Transverse colon (tissue), 4 donors: ENCODE measurements around the gene ELP4. TPM values are rescaled to one million over a fixed set of nuclear protein-coding genes. Genes with fewer than 3 reads are reported as not detected.

Source experiments
- DNase-seq: peaks from one replicate; pipeline ENCODE4 v3.0.0-alpha.2; 2019
- H3K27ac ChIP-seq, 4 donors: fragments of 200-600 bp; sonication (generic); 2 replicates each; pipeline ENCODE4 v1.5.1; 2016 to 2018; ENCODE audit warnings: inconsistent platforms in 4 of 4
- H3K27me3 ChIP-seq: fragments of 200-600 bp; sonication (generic); 2 replicates; pipeline ENCODE4 v1.5.1; 2017; ENCODE audit warnings: inconsistent platforms
- H3K36me3 ChIP-seq, 4 donors: fragments of 200-600 bp; sonication (generic); 2 replicates each; pipeline ENCODE4 v1.5.1; 2017 to 2019; ENCODE audit warnings: inconsistent platforms in 4 of 4
- H3K4me1 ChIP-seq, 4 donors: fragments of 200-600 bp; sonication (generic); 2 replicates each; pipeline ENCODE4 v1.5.1; 2017 to 2020; ENCODE audit warnings: inconsistent platforms in 4 of 4
- H3K4me3 ChIP-seq, 4 donors: fragments of 200-600 bp; sonication (generic); 1 replicate in 1 of 4; 2 replicates in 3 of 4; pipeline versions ENCODE4 v1.5.1 to v1.6.1; 2017 to 2019; ENCODE audit warnings: inconsistent platforms in 4 of 4
- H3K9me3 ChIP-seq, 2 donors: fragments of 200-600 bp; sonication (generic); 2 replicates each; pipeline ENCODE4 v1.5.1; 2017 to 2019; ENCODE audit warnings: inconsistent platforms in 2 of 2
- EP300 ChIP-seq: sonication (generic); formaldehyde crosslinking; IDR thresholded peaks from one replicate; pipeline ENCODE4 v1.6.1; 2017; ENCODE audit warnings: antibody characterized with exemption, low read depth
- POLR2A ChIP-seq: fragments of 450-650 bp; IDR thresholded peaks from one replicate; pipeline ENCODE4 v1.6.1; 2016; ENCODE audit warnings: antibody characterized with exemption, mild to moderate bottlenecking, moderate library complexity
- POLR2AphosphoS5 ChIP-seq, 3 donors: sonication (generic); formaldehyde crosslinking; IDR thresholded peaks; one replicate each; pipeline ENCODE4 v1.6.1; 2016; ENCODE audit warnings: antibody characterized with exemption in 3 of 3
- WGBS, 2 donors: methylation state at CpG; one replicate each; pipeline ENCODE4 v1.1.5; 2018; ENCODE audit warnings: low coverage in 1 of 2; 5-methylcytosine and 5-hydroxymethylcytosine counted together
- in situ Hi-C, 4 donors: fragments of 200-750 bp; cut with MboI; loops; one replicate each; pipeline versions ENCODE4 v1.15.0 to v1.15.1; 2017; ENCODE audit warnings: low sequenced_read_pairs in 3 of 4, low pct_ligation_motif_present in 1 of 4, low pct_unique_long_range_greater_than_20kb in 1 of 4
- intact Hi-C: fragments of 100-400 bp; cut with DNase I; formaldehyde crosslinking; loops from one replicate; pipeline ENCODE4 v1.15.1; 2023; ENCODE audit warnings: low total_unique reads
- total RNA-seq, 4 donors: library from RNA; depleted of rRNA; stranded (reverse); fragments of >200 nt; gene quantifications; one replicate each; pipeline ENCODE4 v1.1.0, GENCODE V29; 2016
- TF ChIP-seq, protein P1 (sequence below), 5 experiments: fragments of 200-600 bp in 3 of 5; fragments of 450-650 bp in 2 of 5; sonication (generic) in 3 of 5; IDR thresholded peaks; 1 replicate in 2 of 5; 2 replicates in 3 of 5; pipeline ENCODE4 v1.5.1; 2016 to 2017; ENCODE audit warnings: antibody characterized with exemption in 5 of 5, inconsistent platforms in 3 of 5, mild to moderate bottlenecking in 2 of 5, moderate library complexity in 1 of 5

ELP4 gene
- total RNA-seq, 4 donors from 2014 or later: 14.2 to 46.4 (median 23.6) TPM

GRCh38 chr11:31827455-31828206, 318.1 kb downstream of the ELP4 start:
- Histone ChIP-seq H3K4me1 (peaks cover 0 to 11% (median 4%) of the 10 kb centered on the region in 4 donors), H3K27ac (no peak overlapping the region), H3K36me3 (no peaks in the 10 kb centered on the region), H3K27me3 (peaks cover 99% of the 10 kb centered on the region), H3K9me3 (no peaks in the 10 kb centered on the region), H3K4me3 (no peak overlapping the region)
- intact Hi-C loops: loop anchor here (5.0 kb wide), 1 partner anchor 1050 kb away; no protein-coding TSS in a partner anchor
- 7% methylated on average over 16 to 18 of the region's 18 CpGs for WGBS, 2 donors
- no peak for TF ChIP-seq POLR2A
- no peak for TF ChIP-seq EP300
- TF ChIP-seq POLR2AphosphoS5 (IDR thresholded peaks at IDR 0.05): no peak
- TF ChIP-seq, protein P1, sequence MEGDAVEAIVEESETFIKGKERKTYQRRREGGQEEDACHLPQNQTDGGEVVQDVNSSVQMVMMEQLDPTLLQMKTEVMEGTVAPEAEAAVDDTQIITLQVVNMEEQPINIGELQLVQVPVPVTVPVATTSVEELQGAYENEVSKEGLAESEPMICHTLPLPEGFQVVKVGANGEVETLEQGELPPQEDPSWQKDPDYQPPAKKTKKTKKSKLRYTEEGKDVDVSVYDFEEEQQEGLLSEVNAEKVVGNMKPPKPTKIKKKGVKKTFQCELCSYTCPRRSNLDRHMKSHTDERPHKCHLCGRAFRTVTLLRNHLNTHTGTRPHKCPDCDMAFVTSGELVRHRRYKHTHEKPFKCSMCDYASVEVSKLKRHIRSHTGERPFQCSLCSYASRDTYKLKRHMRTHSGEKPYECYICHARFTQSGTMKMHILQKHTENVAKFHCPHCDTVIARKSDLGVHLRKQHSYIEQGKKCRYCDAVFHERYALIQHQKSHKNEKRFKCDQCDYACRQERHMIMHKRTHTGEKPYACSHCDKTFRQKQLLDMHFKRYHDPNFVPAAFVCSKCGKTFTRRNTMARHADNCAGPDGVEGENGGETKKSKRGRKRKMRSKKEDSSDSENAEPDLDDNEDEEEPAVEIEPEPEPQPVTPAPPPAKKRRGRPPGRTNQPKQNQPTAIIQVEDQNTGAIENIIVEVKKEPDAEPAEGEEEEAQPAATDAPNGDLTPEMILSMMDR (IDR thresholded peaks at IDR 0.05): no peak
- in situ Hi-C loops: no loop called here
- DNase-seq: no peak

DNA sequence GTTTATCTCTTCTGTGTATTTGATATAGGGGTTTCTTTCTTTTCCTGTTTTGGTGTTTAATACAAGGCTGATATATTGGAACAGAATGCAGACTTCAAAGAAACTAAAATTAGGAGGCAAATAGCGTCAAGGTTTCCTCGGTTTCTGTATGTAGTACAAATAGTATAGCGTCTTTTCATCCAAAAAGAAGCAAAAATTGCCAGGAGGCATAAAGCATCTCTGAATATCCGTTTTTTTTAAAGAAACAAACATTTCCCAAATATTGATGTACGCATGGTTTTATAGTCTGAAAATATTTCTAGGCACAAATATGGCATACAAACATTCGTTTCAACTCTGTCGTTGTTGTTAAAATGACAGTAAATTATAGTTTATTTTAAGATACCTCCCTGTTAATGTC, 318.6 kb downstream of the ELP4 start:
- in situ Hi-C loops (no loop called here), intact Hi-C loops (loop anchor here (5.0 kb wide), 1 partner anchor 1049 kb away; no protein-coding TSS in a partner anchor)
- Histone ChIP-seq H3K4me1 (peaks cover 0 to 11% (median 4%) of the 10 kb centered on the region in 4 donors), H3K9me3 (no peaks in the 10 kb centered on the region), H3K27me3 (peaks cover 99% of the 10 kb centered on the region), H3K36me3 (no peaks in the 10 kb centered on the region), H3K4me3 (no peak overlapping the region), H3K27ac (no peak overlapping the region)
- no peak for DNase-seq
- 12 to 30% methylated on average over 6 to 7 of the region's 7 CpGs for WGBS, 2 donors
- no peak for TF ChIP-seq EP300

DNA sequence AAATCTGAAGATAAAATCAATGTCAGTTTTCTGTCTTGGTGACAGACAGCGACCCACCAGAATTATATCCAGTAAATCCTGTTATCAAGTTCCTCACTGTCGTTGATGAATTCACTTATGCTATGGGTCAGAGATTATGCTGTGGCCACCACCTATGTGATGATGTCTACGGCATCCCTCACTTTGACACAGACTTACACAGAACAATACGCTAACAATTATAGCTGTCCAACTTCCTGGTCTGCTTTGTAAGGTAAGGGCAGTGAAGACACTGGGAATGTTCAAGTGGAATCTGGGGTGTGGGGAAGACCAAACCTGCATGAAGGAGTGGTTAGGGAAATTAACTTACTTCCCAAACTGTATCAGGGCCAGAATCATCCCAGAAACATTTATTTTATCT, 320.8 kb downstream of the ELP4 start:
- in situ Hi-C loops (no loop called here), intact Hi-C loops (no loop called here)
- no peaks in the 10 kb centered on the region for H3K36me3 ChIP-seq
- H3K4me3 ChIP-seq: no peak overlapping the region
- peaks cover 94% of the 10 kb centered on the region for H3K27me3 ChIP-seq
- H3K4me1 ChIP-seq: peaks cover 0 to 11% (median 4%) of the 10 kb centered on the region in 4 donors
- WGBS, 2 donors: 60 to 75% methylated on average over 1 to 4 of the region's 4 CpGs
- no peaks in the 10 kb centered on the region for H3K9me3 ChIP-seq
- no peak overlapping the region for H3K27ac ChIP-seq
- no peak for TF ChIP-seq POLR2AphosphoS5 (IDR thresholded peaks at IDR 0.05)
- TF ChIP-seq, protein P1 (IDR thresholded peaks at IDR 0.05): no peak
- no peak for TF ChIP-seq POLR2A
- TF ChIP-seq EP300: no peak
- DNase-seq: no peak

DNA sequence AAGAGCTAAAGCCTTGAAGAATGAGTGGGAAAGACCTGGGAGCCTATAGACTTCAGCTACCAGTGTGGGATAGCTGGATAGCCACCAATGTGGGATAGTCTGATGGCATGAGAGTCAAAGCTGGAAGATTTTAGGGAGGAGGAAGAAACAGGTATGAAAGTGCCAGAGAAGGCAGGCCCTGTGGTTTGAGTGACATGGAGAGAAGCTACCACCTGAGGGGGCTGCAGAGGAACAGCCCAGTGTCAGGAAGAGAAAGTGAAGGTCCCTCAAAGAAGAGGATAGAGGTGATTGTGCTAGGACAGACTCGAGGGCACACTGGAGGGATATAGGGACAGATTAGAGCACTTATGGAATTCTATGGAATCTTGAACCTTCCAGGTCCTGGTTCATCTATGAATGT, 324.7 kb downstream of the ELP4 start:
- no peak overlapping the region for H3K4me3 ChIP-seq
- in situ Hi-C loops (no loop called here), intact Hi-C loops (no loop called here)
- H3K9me3 ChIP-seq: no peaks in the 10 kb centered on the region
- no peak overlapping the region for H3K27ac ChIP-seq
- 41 to 80% methylated on average over 1 of the region's 1 CpG for WGBS, 2 donors
- H3K27me3 ChIP-seq: peaks cover 87% of the 10 kb centered on the region
- no peaks in the 10 kb centered on the region for H3K36me3 ChIP-seq
- no peaks in the 10 kb centered on the region for H3K4me1 ChIP-seq
- no peak for DNase-seq
- TF ChIP-seq, protein P1 (IDR thresholded peaks at IDR 0.05): no peak
- TF ChIP-seq POLR2AphosphoS5 (IDR thresholded peaks at IDR 0.05) (no peak), POLR2A (no peak), EP300 (no peak)

Other genes starting within 250 kb of the ELP4 start
- gene DCDC1, start 140.0 kb upstream of the ELP4 start, total RNA-seq: under 1 TPM in 1 of 4 donors, not detected in 3; 0.32 TPM
- gene DNAJC24, start 139.9 kb upstream of the ELP4 start, total RNA-seq: 10 to 100 TPM in 2 of 4 donors, 1 to 10 TPM in 2; 5.6 to 15.3 (median 10.6) TPM
- 10 to 100 TPM in 2 of 4 donors, under 1 TPM in 1, not detected in 1; 0.80 to 46.8 (median 13.8) TPM for gene IMMP1L, start 145 bp upstream of the ELP4 start, total RNA-seq